HCT116 (cell line): ENCODE data around the gene WDR44. TPM values are rescaled to one million over a fixed set of nuclear protein-coding genes. Genes with fewer than 3 reads are reported as not detected.

Source experiments
- ATAC-seq: fragments of 200-7000 bp; cut with Tn5 transposase; 2 replicates; pipeline ENCODE4 v1.9.1; 2020; ENCODE audit warnings: mild to moderate bottlenecking, moderate library complexity
- BruUV-seq: library from RNA; stranded (reverse); fragments of 400-500 nt; replicated peaks from 2 replicates; lab custom pipeline; 2021; lab: Mats Ljungman, UMichigan
- CTCF ChIA-PET: fragments of 300-600 bp; sonication (Branson Sonifier 250); formaldehyde crosslinking; loops from one replicate; lab custom pipeline; 2021; ENCODE audit warnings: antibody characterized with exemption; lab: Charles Lee
- POLR2A ChIA-PET: fragments of 300-600, 350-600 bp; sonication (Branson Sonifier 250); formaldehyde crosslinking; loops from one replicate; lab custom pipeline; 2021; ENCODE audit warnings: antibody characterized with exemption; lab: Charles Lee
- RAD21 ChIA-PET, 2 experiments: fragments of 300-600 bp; sonication (Branson Sonifier 250); formaldehyde crosslinking; loops; one replicate each; lab custom pipeline; 2023; ENCODE audit warnings: low total read pairs in 2 of 2; ENCODE audit not compliant: uncharacterized antibody in 2 of 2, unreplicated experiment in 2 of 2, low non-redundant PET in 1 of 2; lab: Charles Lee
- DNase-seq: peaks from one replicate; pipeline ENCODE4 v3.0.0-alpha.2; 2010; ENCODE audit warnings: low read depth, low spot score
- H2AFZ ChIP-seq: fragments of 200-600 bp; shearing (Covaris generic), sonication (generic); 2 replicates; pipeline ENCODE4 v1.6.1; 2017; ENCODE audit warnings: low read depth, mixed run types, mixed read lengths, antibody characterized with exemption, low read length; ENCODE audit not compliant: poor library complexity, severe bottlenecking
- H3K27ac ChIP-seq: 2 replicates; pipeline ENCODE4 v1.5.1; 2012; ENCODE audit warnings: low read depth, low read length
- H3K27me3 ChIP-seq: fragments of 200-600 bp; sonication (generic); 2 replicates; pipeline ENCODE4 v1.6.1; 2016; ENCODE audit warnings: mixed run types, low read length, mixed read lengths; ENCODE audit not compliant: insufficient read depth
- H3K36me3 ChIP-seq, 2 experiments: fragments of 200-500 bp in 1 of 2; fragments of 200-600 bp in 1 of 2; sonication (Bioruptor generic) in 1 of 2; sonication (generic) in 1 of 2; 2 replicates each; pipeline versions ENCODE4 v1.5.1 to v1.6.1; 2014 to 2016; ENCODE audit warnings: low read length in 2 of 2, inconsistent platforms in 1 of 2, mixed read lengths in 1 of 2, mixed run types in 1 of 2; ENCODE audit not compliant: insufficient read depth in 2 of 2, control insufficient read depth in 1 of 2
- H3K4me1 ChIP-seq, 2 experiments: fragments of 200-600 bp in 1 of 2; sonication (generic) in 1 of 2; 2 replicates each; pipeline versions ENCODE4 v1.5.1 to v1.6.1; 2012 to 2017; ENCODE audit warnings: low read length in 2 of 2, inconsistent platforms in 1 of 2, mild to moderate bottlenecking in 1 of 2, mixed read lengths in 1 of 2, mixed run types in 1 of 2, moderate library complexity in 1 of 2; ENCODE audit not compliant: insufficient read depth in 2 of 2, control insufficient read depth in 1 of 2
- H3K4me2 ChIP-seq: fragments of 200-600 bp; sonication (generic); 2 replicates; pipeline ENCODE4 v1.6.1; 2017; ENCODE audit warnings: mixed run types, low read length, mixed read lengths
- H3K4me3 ChIP-seq, 2 experiments: fragments of 200-600 bp in 1 of 2; sonication (generic) in 1 of 2; replicated peaks in 1 of 2; 2 replicates each; pipeline ENCODE4 v1.5.1; 2011 to 2016; ENCODE audit warnings: low read length in 2 of 2, control low read depth in 1 of 2, low read depth in 1 of 2, mild to moderate bottlenecking in 1 of 2, mixed read lengths in 1 of 2, mixed run types in 1 of 2
- H3K79me2 ChIP-seq: fragments of 200-600 bp; sonication (generic); 2 replicates; pipeline ENCODE4 v1.6.1; 2017; ENCODE audit warnings: mild to moderate bottlenecking, mixed run types, low read length, moderate library complexity, mixed read lengths; ENCODE audit not compliant: insufficient read depth
- H3K9ac ChIP-seq: fragments of 200-600 bp; sonication (generic); 2 replicates; pipeline ENCODE4 v1.6.1; 2016; ENCODE audit warnings: low read length, mixed read lengths
- H3K9me2 ChIP-seq: fragments of 200-600 bp; sonication (generic), shearing (Covaris generic); 2 replicates; pipeline ENCODE4 v1.6.1; 2017; ENCODE audit warnings: mixed run types, mild to moderate bottlenecking, moderate library complexity; ENCODE audit not compliant: insufficient read depth
- H3K9me3 ChIP-seq, 2 experiments: fragments of 200-500 bp in 1 of 2; fragments of 200-600 bp in 1 of 2; sonication (Bioruptor generic) in 1 of 2; sonication (generic) in 1 of 2; 2 replicates each; pipeline ENCODE4 v1.6.1; 2014 to 2017; ENCODE audit warnings: low read length in 2 of 2, mixed read lengths in 2 of 2, inconsistent platforms in 1 of 2, low read depth in 1 of 2, mild to moderate bottlenecking in 1 of 2, mixed run types in 1 of 2, moderate library complexity in 1 of 2; ENCODE audit not compliant: control insufficient read depth in 1 of 2, insufficient read depth in 1 of 2
- H4K20me1 ChIP-seq: fragments of 200-600 bp; sonication (generic), shearing (Covaris generic); 2 replicates; pipeline ENCODE4 v1.6.1; 2017; ENCODE audit warnings: mixed run types, mild to moderate bottlenecking, moderate library complexity; ENCODE audit not compliant: insufficient read depth
- ATF3 ChIP-seq: IDR thresholded peaks from 2 replicates; pipeline ENCODE4 v1.6.1; 2012
- EGR1 ChIP-seq: IDR thresholded peaks from 2 replicates; pipeline ENCODE4 v1.6.1; 2012; ENCODE audit warnings: low read depth
- RAD21 ChIP-seq: IDR thresholded peaks from 2 replicates; pipeline ENCODE4 v1.6.1; 2012; ENCODE audit warnings: low read depth, mild to moderate bottlenecking
- SIN3A ChIP-seq: IDR thresholded peaks from 2 replicates; pipeline ENCODE4 v1.6.1; 2012; ENCODE audit warnings: low read depth
- SRF ChIP-seq: IDR thresholded peaks from 2 replicates; pipeline ENCODE4 v1.6.1; 2012; ENCODE audit warnings: low read depth
- ZFX ChIP-seq: fragments of 450-650 bp; IDR thresholded peaks from 2 replicates; pipeline ENCODE4 v1.6.1; 2017
- intact Hi-C: fragments of 100-400 bp; cut with micrococcal nuclease; formaldehyde crosslinking; loops from 2 replicates; pipeline ENCODE4 v1.10.0; 2022
- total RNA-seq: library from RNA; stranded (reverse); gene quantifications from one replicate; pipeline ENCODE4 v1.2.1, GENCODE V29; 2021; ENCODE audit not compliant: unreplicated experiment

Gene WDR44
- total RNA-seq, 1 experiment from 2014 or later: 12.2 TPM

GRCh38 chrX:118348186-118348810, 2.4 kb downstream of the WDR44 start:
- H3K9ac ChIP-seq: no peak overlapping the region

GRCh38 chrX:118349188-118349587, 3.3 kb downstream of the WDR44 start:
- ChIA-PET CTCF (no interaction called here), RAD21 (no interaction called here), POLR2A (interaction anchor here (0.6 kb wide), 1 partner anchor 20 kb away, joined by 3 read pairs; no protein-coding TSS in a partner anchor)
- H3K27me3 ChIP-seq: no peaks in the 10 kb centered on the region
- no peaks in the 10 kb centered on the region for H4K20me1 ChIP-seq
- no peak overlapping the region for H3K9ac ChIP-seq
- peaks cover 13 to 46% of the 10 kb centered on the region in 2 experiments for H3K4me1 ChIP-seq
- DNase-seq: no peak
- intact Hi-C loops: no loop called here
- ATAC-seq: no peak
- no TSS peak for BruUV-seq
- H3K9me3 ChIP-seq: no peaks in the 10 kb centered on the region
- peaks cover 65% of the 10 kb centered on the region for H3K79me2 ChIP-seq
- TF ChIP-seq ZFX (no peak), ATF3 (no peak), SRF (no peak)
- H3K9me2 ChIP-seq: no peaks in the 10 kb centered on the region
- no peak overlapping the region for H3K27ac ChIP-seq
- no peak overlapping the region for H2AFZ ChIP-seq
- no peak overlapping the region for H3K4me2 ChIP-seq
- H3K4me3 ChIP-seq: no peak overlapping the region
- no peaks in the 10 kb centered on the region for H3K36me3 ChIP-seq

More at GRCh38 chrX:118348186-118348810, 2.4 kb downstream of the WDR44 start:
- no TSS peak for BruUV-seq
- no peak for DNase-seq
- no peak for TF ChIP-seq SIN3A
- TF ChIP-seq EGR1: no peak
- TF ChIP-seq ZFX: no peak
- no peak for TF ChIP-seq RAD21
- Histone ChIP-seq H3K4me1 (peaks cover 13 to 46% of the 10 kb centered on the region in 2 experiments), H2AFZ (no peak overlapping the region), H3K9me2 (no peaks in the 10 kb centered on the region), H3K4me3 (no peak overlapping the region), H3K9me3 (no peaks in the 10 kb centered on the region), H3K79me2 (peaks cover 62% of the 10 kb centered on the region), H3K27ac (no peak overlapping the region), H3K36me3 (no peaks in the 10 kb centered on the region), H3K27me3 (no peaks in the 10 kb centered on the region), H3K4me2 (peak overlapping the region; percentile 85), H4K20me1 (no peaks in the 10 kb centered on the region)
- POLR2A ChIA-PET: no interaction called here
- RAD21 ChIA-PET: no interaction called here
- CTCF ChIA-PET: no interaction called here
- no peak for ATAC-seq
- intact Hi-C loops: no loop called here
